GM15510 (cell line): ENCODE results near the gene SRXN1.

ENCODE experiments used
- POLR2A ChIP-seq: IDR thresholded peaks from 3 replicates; pipeline ENCODE4 v1.6.1; 2011; ENCODE audit warnings: borderline replicate concordance; ENCODE audit not compliant: insufficient read length; ENCODE audit errors: extremely low read depth

SRXN1 gene

GRCh38 chr20:664576-664975 is 11.6 kb upstream of the SRXN1 start:
- no peak for TF ChIP-seq POLR2A

- no peak for TF ChIP-seq POLR2A
Measured at GRCh38 chr20:664151-664550, 11.2 kb upstream of the SRXN1 start.

- TF ChIP-seq POLR2A, result no peak
Measured at GRCh38 chr20:663315-664090, 10.5 kb upstream of the SRXN1 start.

- TF ChIP-seq POLR2A, result no peak
Measured at GRCh38 chr20:662277-663192, 9.5 kb upstream of the SRXN1 start.

- TF ChIP-seq POLR2A, result no peak
Measured at GRCh38 chr20:661474-662270, 8.7 kb upstream of the SRXN1 start.

GRCh38 chr20:658731-659291 is 5.8 kb upstream of the SRXN1 start:
- TF ChIP-seq POLR2A, result no peak

- no peak for TF ChIP-seq POLR2A
Measured at GRCh38 chr20:658202-658601, 5.2 kb upstream of the SRXN1 start.

- no peak for TF ChIP-seq POLR2A
Measured at GRCh38 chr20:655726-656624, 3.0 kb upstream of the SRXN1 start.

- TF ChIP-seq POLR2A, result no peak
Measured at GRCh38 chr20:654417-654750, 1.4 kb upstream of the SRXN1 start.

GRCh38 chr20:653590-654416 is 803 bp upstream of the SRXN1 start:
- no peak for TF ChIP-seq POLR2A

GRCh38 chr20:652615-653109 is 338 bp downstream of the SRXN1 start:
- TF ChIP-seq POLR2A, result no peak

- TF ChIP-seq POLR2A, result no peak
Measured at GRCh38 chr20:651713-652614, 1.0 kb downstream of the SRXN1 start.

GRCh38 chr20:650954-651353 is 2.0 kb downstream of the SRXN1 start:
- TF ChIP-seq POLR2A, result no peak
